ENCODE data around the gene MBNL1. TPM values are rescaled to one million over a fixed set of nuclear protein-coding genes. Genes with fewer than 3 reads are reported as not detected.

MBNL1 gene
- total and polyA plus RNA-seq, 2 donors (not counting 3 experiments of a cell fraction or from before 2014, with no cell fraction given): 179 to 362 TPM

GRCh38 chr3:152290374-152290773 lies 21.6 kb downstream of the MBNL1 start:
- H3K36me3 ChIP-seq (ENCODE audit: control insufficient read depth in 2 of 2, extremely low read depth in 1 of 2, insufficient read depth in 2 of 2, low read length in 2 of 2): peaks cover 0 to 2% of the 10 kb centered on the region in 2 experiments
- H3K9me3 ChIP-seq (replicated peaks; ENCODE audit: control insufficient read depth, insufficient read depth, low read length): no peaks in the 10 kb centered on the region
- H3K4me3 ChIP-seq (replicated peaks in 1 of 3; ENCODE audit: insufficient read depth in 1 of 3, low read depth in 1 of 3, low read length in 3 of 3): no peak overlapping the region
- no peaks in the 10 kb centered on the region for H3K9me1 ChIP-seq (replicated peaks; ENCODE audit: control insufficient read depth, extremely low read depth, insufficient read depth, low read length)
- H2AFZ ChIP-seq (ENCODE audit: low read depth, low read length): no peak overlapping the region
- H3K9ac ChIP-seq (replicated peaks; ENCODE audit: extremely low read depth, insufficient read depth, low read length): no peak overlapping the region
- H3K79me2 ChIP-seq (ENCODE audit: control insufficient read depth, insufficient read depth, low read length): peaks cover 96% of the 10 kb centered on the region
- H3K4me1 ChIP-seq (ENCODE audit: control insufficient read depth, extremely low read depth, insufficient read depth, low read length): peaks cover 54% of the 10 kb centered on the region
- no peak for DNase-seq (ENCODE audit: low read depth, low spot score)
- dilution Hi-C loops (cut with MboI; ENCODE audit: extremely low pct_ligation_motif_present, low sequenced_read_pairs): no loop called here
- H3K4me2 ChIP-seq (ENCODE audit: insufficient read depth, low read length): peak overlapping the region; percentile 16
- CTCF ChIA-PET: interaction anchor here (1.0 to 1.4 kb wide), 4 partner anchors 9 to 17 kb away, joined by 3 to 5 read pairs (median 4); no protein-coding TSS in a partner anchor
- H3K27me3 ChIP-seq (ENCODE audit: control insufficient read depth in 2 of 2, insufficient read depth in 2 of 2, low read length in 2 of 2): no peaks in the 10 kb centered on the region
- TF ChIP-seq POLR2AphosphoS5 (IDR thresholded peaks at IDR 0.05; ENCODE audit: insufficient read depth, low read depth, low read length) (no peak), JUN (IDR thresholded peaks at IDR 0.05; ENCODE audit: borderline replicate concordance, insufficient read depth, insufficient read length, low read depth) (no peak), GATA2 (IDR thresholded peaks at IDR 0.05; ENCODE audit: insufficient read depth, insufficient read length, low read depth, low read length) (no peak), CTCF (IDR thresholded peaks at IDR 0.05; ENCODE audit: extremely low read depth in 1 of 2, insufficient read depth in 1 of 2, low read depth in 1 of 2, low read length in 2 of 2) (no peak), MAX (IDR thresholded peaks at IDR 0.05; ENCODE audit: insufficient read depth, insufficient read length) (no peak), POLR2A (IDR thresholded peaks at IDR 0.05; ENCODE audit: low read depth, low read length) (no peak), EZH2 (IDR thresholded peaks at IDR 0.05; ENCODE audit: borderline replicate concordance, low read depth, low read length, severe bottlenecking) (no peak), FOS (IDR thresholded peaks at IDR 0.05; ENCODE audit: borderline replicate concordance, insufficient read depth, low read length) (no peak), MYC (IDR thresholded peaks at IDR 0.05; ENCODE audit: low read depth, low read length) (no peak)
- peaks cover 23% of the 10 kb centered on the region for H4K20me1 ChIP-seq (replicated peaks; ENCODE audit: control insufficient read depth, extremely low read depth, insufficient read depth, low read length)
- BruUV-seq (replicated peaks): no TSS peak
- POLR2A ChIA-PET: interaction anchor here (0.9 kb wide), 1 partner anchor 61 kb away, joined by 3 read pairs; no protein-coding TSS in a partner anchor
- intact Hi-C loops (cut with micrococcal nuclease): no loop called here
- FAIRE-seq: no peak
- H3K27ac ChIP-seq (ENCODE audit: insufficient read depth, low read depth, low read length): peak overlapping the region; percentile 37
